IPS DF 4.7 (cell line): ENCODE measurements around the gene CCDC121.
"Not testable (repeated sequence)": the region's sequence is repeated elsewhere in the genome, so short reads cannot be mapped to it uniquely, and the experiment has no call there.

Experiments used
- DNase-seq: peaks from one replicate; pipeline ENCODE4 v3.0.0-alpha.2; 2013; ENCODE audit warnings: low spot score; ENCODE audit errors: extremely low read depth

CCDC121 gene

DNA sequence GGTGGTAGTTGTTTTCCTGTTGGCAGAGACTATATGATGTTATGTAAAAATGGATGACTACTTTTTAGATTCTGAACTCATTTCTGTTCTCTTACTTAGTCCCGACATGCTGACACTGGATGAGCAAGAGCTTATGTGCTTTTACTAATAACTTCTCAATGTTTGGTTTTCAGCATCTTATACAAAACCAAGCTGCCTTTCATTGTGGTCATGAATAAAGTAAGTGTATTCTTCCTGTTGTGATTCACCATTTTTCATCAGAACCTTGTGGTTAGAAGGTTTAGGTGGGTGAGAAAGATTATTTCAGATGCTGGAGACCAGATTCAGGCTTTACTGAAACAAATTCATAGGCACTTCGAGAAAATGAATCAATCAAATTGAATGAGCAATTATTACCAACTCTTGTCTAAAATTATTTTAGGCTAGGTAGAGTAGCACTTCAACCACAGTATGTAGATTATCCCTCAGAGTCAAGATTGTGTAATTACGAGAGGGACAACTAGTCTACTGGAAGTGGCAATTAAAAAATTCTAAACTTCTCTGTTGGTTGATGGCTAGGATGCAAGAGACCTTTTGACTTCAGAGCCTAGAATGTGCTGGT is 9.3 kb upstream of the CCDC121 start:
- no peak for DNase-seq

DNA sequence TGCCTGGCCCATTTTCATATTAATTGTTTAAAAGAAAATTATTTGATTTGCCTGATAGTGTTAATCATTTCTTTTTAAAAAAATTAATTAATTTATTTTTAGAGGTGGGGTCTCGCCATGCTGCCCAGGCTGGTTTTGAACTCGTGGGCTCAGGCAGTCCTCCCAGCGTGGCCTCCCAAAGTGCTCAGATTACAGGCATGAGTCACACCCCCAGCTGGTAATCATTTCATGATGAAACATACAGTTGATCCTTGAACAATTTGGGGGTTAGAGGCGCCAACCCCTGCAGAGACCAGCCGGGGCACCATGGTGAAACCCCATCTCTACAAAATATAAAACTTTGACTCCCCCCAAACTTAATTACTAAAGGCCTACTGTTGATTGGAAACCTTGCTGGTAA is 8.0 kb upstream of the CCDC121 start:
- DNase-seq = no peak

DNA sequence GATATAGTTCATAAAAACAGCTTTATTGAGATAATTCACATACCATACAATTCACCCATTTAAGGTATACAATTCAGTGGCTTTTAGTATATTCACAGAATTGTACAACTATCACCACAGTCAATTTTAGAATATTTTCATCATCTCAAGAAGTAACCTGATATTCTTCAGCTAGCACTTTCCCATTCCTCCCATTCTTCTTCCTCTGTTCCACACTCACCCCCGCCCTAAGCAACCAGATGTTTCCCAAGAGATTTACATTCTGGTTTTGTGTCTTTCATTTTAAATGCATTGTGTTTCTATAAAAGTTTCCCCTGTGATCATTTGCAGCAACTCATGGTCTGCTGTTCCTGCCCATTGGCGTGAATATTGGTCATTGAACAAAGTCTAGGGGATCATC is 5.5 kb upstream of the CCDC121 start:
- DNase-seq = no peak

DNA sequence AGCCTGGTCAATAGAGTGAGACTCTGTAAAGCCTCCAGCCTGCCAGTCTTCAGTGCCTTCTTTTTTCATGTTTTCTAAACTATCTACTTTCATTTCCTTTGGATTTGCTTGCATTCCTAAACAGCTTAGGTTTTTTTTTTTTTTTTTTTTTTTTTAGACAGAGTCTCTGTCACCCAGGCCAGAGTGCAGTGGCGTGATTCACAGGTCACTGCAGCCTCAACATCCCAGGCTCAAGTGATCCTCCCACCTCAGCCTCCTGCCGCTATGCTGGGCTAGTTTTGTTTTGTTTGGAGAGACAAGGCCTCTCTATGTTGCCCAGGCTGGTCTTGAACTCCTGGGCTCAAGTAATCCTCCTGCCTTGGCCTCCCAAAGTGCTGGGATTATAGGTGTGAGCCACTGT is 1.4 kb upstream of the CCDC121 start:
- DNase-seq = not testable (repeated sequence)

DNA sequence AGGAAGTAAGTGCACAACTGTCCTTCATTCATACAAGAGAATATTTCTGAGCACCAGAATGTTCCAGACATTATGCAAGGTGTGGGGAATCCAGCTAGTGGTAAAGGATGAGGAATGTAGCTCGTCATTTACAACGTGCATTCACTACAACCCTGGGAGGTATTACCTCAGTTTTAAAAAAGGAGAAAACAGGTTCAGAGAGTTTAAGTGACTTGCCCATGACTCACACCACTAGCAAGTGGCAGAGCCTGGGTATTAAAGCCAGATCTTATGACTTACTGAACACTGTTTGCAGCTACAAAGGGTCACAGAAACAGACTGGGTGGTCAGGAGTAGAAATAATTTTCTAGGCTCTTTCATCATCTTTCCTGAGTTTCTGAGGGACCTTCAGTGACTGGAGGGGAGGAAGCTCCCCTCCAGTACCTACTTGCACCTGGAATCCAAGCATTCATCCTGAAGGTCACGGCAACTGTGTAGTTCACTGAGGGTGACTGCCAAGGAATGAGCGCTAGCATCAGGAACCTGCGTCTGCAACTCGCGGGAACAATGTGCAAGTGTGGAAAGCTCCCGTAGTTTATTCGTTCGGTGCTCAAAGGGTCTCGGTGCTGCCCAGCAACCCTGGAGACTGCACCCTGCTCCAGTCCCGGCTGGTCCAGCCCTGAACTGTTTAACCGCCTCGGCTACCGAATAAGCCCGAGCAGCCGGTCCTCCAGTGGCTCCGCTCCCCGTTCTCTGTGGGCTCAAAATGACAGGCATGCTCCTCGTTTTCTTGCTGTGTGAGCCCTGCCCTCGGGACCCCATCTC is 647 bp downstream of the CCDC121 start:
- DNase-seq = no peak

DNA sequence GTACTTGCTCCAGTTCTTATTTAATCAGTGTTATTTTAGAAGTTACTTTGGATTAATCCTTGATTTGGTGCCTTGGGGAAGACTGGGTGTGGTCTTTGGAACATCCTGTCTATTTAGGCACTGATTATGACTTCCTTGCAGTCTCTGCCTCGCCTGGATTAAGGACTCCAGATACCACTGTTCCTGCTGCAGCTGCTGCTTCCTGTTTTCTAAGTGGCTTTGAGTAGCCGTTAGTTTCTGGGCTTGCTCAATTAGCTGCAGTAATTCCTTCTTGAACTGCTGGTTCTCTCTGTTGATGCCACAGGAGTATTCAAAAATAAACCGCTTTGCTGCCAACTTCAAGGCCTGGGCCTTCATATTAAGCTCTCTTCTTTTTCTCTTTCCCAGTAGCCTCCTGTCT is 1.9 kb downstream of the CCDC121 start:
- DNase-seq = not testable (repeated sequence)

DNA sequence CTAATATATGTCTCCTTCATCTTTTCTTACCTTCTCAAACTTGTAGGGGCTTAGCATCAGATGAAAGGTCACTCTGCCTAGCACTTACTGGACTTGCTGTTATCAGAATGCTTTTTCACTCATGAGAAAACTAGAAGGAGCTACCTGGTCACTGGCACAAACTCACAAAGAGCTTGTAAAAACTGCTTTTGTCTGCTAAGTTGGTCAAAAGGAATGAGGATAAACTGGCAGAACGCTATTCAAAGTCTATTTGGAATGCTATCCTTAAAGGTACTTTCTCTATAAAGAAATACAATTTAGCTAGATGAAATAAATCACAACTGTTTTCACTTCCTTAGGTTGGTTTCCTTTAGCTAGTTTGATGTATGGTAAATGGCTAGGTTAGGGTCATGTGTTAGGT is 2.5 kb downstream of the CCDC121 start:
- DNase-seq = not testable (repeated sequence)

DNA sequence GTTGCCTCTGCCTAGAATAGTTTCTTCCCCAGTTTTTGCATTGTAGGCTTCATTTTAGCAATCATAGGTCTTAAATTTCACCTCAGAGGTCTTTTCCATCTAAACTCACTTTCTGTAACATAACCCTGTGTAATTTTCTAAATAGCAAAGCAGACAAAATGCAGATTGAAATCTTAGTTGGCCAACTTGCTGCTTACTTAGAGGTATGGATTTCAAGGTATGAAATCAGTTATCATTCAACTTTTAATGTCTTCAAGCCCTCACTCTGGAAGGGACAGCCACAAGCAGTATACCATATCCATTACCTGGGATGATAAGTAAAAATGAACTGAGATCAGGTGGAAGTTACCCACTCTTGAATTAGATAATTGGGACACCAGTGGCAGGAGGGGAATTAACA is 3.9 kb downstream of the CCDC121 start:
- no peak for DNase-seq

DNA sequence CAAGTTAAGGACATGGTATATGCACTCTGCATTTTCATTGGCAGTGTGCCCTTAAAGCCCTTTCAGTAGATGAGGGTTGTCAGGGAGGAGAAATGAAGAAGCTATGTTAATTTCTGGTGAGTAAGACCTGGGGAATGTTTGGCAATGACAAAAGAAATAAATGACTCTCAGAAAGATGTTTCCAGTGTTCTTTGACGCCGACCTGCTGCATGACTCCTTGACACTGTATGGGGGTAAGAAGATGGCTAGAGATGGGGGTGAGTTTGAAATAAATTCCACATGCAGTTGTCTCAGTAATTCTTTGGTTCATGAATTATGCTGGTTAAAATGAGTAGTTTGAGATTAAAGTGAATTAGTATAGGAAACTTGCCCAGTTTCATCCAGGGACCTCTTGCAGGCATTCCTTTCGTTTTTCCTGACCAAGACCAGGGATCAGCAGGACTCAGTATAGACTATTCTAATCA is 5.9 kb downstream of the CCDC121 start:
- peak; percentile 25 for DNase-seq

DNA sequence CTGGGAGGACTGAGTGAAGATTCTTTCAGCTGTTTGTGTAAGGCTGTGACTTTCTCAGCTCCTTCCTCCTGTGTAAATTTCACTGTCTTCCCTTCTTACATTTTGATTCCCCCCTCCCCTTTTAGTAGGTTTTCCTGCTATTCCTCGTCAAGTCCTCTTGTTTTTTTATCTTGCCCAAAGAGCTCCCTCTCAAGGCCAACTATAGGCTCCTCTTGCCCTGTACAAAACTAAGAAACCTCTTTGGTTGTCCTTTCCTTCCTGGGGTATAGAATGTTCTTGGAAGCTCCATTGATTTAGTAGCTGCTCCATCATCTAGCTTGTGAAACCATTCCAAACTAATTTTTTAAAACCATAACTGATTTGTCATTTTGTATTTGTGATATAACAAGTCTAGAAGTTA is 7.3 kb downstream of the CCDC121 start:
- DNase-seq = no peak

DNA sequence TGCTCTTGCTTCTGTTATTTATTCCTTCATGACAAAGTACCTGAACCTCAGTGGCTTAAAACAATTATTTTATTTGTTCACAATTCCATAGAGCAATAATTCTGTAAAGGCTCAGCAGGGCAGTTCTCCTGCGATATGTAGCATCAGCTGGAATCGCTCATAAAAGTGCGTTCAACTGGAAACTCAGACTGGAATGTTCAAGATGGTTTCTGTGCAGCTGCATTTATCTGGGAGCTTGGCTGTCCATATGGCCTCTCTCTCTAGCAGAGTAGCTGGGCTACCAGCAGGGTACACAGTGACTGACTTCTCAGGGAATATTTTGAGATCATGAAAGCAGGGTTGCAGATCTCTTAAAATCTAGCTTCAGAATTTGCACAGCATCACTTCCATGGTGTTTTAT is 13.5 kb downstream of the CCDC121 start:
- no peak for DNase-seq

DNA sequence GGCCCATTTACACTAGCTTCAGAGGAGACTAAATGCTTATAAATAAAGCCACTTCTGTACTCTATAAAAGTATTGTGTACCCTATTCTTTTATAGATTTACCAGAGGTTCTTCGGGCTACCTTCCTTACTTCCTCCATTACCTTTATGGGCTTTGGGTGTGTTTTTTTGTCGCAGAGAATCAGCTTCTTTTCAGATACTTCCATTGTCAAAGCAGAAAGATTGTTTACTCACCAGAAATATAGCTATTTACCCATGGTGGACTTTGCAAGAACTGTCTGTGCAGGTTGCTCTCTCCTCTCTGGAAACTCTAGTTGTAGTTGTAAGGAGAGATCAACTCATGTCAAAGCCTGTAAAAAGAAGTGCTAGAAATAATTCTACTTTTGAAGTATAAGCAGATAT is 14.8 kb downstream of the CCDC121 start:
- DNase-seq = no peak

DNA sequence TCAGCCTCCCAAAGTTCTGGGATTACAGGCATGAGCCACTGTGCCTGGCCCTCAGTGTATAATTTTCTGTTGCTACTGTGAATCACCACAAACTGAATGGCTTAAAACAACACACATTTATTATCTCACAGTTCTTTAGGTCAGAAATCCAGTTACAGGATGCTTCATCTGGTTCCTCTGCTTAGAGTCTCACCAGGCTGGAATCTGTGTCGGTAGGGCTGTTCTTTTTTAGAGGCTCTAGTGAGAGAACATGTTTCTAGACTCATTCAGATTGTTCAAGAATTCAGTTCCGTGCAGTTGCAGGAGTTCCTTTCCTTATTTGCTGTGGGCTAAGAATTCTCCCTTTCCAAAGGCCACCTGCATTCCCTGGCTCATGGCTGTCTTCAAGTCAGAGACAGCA is 22.2 kb downstream of the CCDC121 start:
- no peak for DNase-seq

DNA sequence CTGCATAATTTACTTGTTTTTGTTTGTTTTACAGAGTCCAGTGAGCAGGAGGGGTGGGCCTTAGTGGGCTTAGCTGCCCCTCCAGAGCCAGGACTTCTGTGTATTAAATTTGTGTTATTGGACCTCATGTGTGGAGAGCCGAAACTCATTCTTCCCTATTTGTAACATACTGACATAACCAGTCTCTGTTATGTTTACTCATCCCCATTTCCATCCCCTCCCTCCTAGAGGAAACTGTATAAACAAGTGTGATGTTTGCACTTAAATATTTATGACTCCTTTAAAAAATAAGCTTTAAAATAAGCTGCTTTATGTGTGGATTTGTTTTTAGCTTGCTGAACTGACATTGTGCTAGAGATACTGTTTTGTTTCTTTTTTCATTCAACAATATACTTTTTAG is 32.2 kb downstream of the CCDC121 start:
- no peak for DNase-seq

DNA sequence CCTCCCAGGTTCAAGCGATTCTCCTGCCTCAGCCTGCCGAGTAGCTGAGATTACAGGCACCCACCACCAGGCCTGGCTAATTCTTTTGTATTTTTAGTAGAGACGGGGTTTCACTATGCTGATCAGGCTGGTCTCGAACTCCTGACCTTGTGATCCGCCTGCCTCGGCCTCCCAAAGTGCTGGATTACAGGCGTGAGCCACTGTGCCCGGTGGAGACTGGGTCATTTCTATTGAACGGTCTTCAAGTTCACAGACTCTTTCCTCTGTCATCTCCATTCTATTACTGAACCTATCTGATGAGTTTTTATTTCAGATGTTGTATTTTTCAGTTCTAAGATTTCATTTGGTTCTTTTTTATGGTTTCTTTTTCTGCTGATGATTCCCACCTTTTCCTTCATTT is 33.4 kb downstream of the CCDC121 start:
- DNase-seq = not testable (repeated sequence)

DNA sequence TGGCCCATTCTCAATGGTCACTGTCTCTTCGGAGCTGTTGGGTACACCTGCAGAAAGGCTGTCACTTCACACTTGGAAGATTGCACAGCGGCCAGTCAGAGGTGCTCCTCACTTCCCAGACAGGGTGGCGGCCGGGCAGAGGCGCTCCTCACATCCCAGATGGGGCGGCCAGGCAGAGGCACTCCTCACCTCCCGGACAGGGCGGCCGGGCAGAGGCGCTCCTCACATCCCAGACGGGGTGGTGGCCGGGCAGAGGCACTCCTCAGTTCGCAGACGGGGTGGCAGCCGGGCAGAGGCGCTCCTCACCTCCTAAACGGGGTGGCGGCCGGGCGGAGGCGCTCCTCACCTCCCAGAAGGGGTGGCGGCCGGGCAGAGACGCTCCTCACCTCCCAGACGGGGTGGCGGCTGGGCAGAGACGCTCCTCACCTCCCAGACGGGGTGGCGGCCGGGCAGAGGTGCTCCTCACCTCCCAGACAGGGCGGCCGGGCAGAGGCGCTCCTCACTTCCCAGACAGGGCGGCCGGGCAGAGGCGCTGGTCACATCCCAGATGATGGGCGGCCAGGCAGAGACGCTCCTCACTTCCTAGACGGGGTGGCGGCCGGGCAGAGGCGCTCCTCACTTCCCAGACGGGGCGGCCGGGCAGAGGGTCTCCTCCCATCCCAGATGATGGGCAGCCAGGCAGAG is 34.6 kb downstream of the CCDC121 start:
- not testable (repeated sequence) for DNase-seq

DNA sequence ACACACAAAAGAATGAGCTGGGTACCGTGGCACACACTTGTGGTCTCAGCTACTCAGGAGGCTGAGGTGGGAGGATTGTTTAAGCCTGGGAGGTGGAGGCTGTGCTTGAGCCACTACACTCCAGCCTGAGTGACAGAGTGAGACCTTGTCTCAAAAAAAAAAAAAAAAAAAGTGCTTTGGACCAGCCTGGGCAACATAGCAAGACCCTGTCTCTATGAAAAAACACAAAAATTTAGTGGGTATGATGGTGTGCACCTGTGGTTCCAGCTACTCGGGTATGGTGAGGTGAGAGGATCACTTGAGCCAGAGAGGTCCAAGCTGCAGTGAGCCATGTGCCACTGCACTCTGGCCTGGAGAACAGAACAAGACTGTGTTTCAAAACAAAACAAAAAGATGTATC is 35.6 kb downstream of the CCDC121 start:
- no peak for DNase-seq

DNA sequence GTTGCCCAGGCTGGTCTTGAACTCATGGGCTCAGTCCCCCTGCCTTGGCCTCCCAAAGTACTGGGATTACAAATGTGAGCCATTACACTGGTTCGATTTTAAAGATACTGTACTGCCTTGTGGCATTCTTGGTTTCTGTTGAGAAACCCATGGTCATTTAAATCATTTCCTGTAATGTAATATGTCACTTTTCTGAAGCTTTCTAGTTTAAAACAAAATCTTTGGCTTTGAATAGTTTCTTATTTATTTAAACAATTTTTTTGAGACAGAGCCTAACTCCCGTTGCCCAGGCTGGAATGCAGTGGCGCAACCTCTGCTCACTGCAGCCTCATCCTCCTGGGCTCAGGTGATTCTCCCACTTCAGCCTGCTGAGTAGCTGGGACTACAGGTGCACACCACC is 37.1 kb downstream of the CCDC121 start:
- no peak for DNase-seq

DNA sequence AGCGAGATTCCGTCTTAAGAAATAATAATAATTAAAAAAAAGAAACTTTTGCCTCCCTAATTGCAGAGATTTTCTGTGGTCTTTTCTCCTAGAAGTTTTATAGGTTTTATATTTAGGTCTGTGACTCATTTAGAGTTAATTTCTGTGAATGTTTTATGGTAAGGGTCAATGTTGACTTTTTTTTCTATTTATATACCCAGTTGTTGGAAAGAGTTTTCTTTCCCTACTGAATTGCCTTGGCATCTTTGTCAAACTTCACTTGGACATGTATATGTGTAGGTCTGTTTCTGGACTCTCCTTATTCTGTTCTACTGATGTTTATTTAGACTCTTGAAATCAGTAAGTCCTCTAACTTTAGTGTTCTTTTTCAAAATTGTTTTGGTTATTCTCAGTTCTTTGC is 40.5 kb downstream of the CCDC121 start:
- DNase-seq = no peak

DNA sequence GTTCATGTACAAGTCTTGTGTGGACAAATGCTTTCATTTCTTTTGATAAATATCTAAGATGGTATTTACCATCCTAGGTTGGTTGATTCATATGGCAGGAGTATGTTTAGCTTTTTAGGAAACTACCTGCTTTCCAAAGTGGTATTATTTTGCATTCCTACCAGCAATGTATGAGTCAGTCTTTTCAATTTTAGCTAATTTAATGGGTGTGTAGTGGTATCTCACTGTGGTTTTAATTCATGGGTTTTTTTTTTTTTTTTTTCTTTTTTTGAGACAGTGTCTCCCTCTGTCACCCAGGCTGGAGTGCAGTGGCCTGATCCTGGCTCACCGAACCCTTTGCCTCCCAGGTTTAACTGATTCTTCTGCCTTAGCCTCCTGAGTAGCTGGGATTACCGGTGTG is 41.8 kb downstream of the CCDC121 start:
- DNase-seq = no peak

DNA sequence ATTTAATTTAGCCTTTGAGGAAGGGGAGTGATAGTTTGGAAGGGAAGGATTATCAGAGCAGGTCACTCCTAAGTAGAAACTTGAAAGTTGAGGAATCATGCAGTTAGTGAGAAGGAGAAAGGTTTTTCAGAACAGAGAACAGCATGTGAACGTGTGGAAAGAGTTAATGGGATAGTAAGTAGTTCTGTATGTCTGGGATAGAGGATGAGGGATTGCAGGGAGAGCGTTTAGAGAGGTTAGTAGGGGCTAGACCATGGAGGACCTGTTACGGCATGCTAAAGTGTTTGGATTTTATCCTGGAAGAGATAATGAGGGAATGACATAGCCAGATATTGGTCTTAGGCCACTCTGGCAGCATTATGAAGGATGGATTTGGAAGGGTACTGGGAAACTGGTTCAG is 44.2 kb downstream of the CCDC121 start:
- no peak for DNase-seq

DNA sequence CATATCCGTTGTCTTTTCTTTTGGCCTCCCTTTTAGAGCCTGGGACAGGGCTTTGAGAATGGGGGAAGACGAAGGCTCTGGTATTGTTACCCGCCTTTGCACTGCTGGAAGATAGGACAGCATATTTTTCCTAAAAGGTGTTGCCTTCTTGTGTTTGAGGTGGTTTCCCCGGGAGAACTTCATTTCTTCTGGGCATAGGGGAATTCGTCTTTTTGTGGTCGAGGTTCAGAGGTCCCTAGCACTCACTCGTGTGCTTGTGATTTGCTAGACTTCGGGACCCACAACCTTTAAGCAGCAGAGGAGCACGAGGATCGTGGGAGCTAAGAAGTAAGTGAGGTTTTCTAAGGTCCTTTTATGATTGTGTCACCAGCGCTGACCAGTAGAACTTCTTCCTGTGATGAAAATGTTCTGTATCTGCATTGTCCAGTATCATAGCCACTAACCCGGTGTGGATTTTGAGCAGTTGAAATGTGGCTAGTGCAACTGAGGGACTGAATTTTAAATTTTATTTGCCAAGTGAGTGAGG is 45.4 kb downstream of the CCDC121 start:
- DNase-seq = no peak
